Progenitor cell of endocrine pancreas (in vitro differentiated cells): ENCODE results near the gene KYAT1. TPM values are rescaled to one million over a fixed set of nuclear protein-coding genes. Genes with fewer than 3 reads are reported as not detected.

ENCODE experiments used
- DNase-seq: peaks from one replicate; pipeline ENCODE4 v3.0.0; 2021; ENCODE audit warnings: low spot score; ENCODE audit not compliant: unreplicated experiment
- H3K27ac Mint-ChIP-seq: 2 replicates; pipeline ENCODE4 v1.8.0; 2021; ENCODE audit warnings: mild to moderate bottlenecking, moderate library complexity, mixed read lengths
- H3K27me3 Mint-ChIP-seq: 2 replicates; pipeline ENCODE4 v1.8.0; 2021; ENCODE audit warnings: mixed read lengths
- H3K36me3 Mint-ChIP-seq: 2 replicates; pipeline ENCODE4 v1.8.0; 2022; ENCODE audit warnings: mixed read lengths; ENCODE audit not compliant: insufficient read depth
- H3K4me1 Mint-ChIP-seq: 2 replicates; pipeline ENCODE4 v1.8.0; 2021; ENCODE audit warnings: low read depth, mixed read lengths
- H3K4me3 Mint-ChIP-seq: 2 replicates; pipeline ENCODE4 v1.8.0; 2021; ENCODE audit warnings: low read depth, mild to moderate bottlenecking, moderate library complexity, mixed read lengths
- H3K9me3 Mint-ChIP-seq: 2 replicates; pipeline ENCODE4 v1.8.0; 2021; ENCODE audit warnings: low read depth, mixed read lengths
- CTCF ChIP-seq: fragments of 200-600 bp; sonication (generic); IDR thresholded peaks from one replicate; pipeline ENCODE4 v1.5.0; 2021; ENCODE audit warnings: antibody characterized with exemption, mild to moderate bottlenecking; ENCODE audit not compliant: unreplicated experiment
- total RNA-seq: library from RNA; stranded (reverse); gene quantifications from 2 replicates; pipeline ENCODE4 v1.2.1, GENCODE V29; 2021

KYAT1 gene
- total RNA-seq, 1 donor from 2014 or later: 11.7 TPM

- H3K9me3 Mint-ChIP-seq: no peaks in the 10 kb centered on the region
- H3K4me3 Mint-ChIP-seq: no peak overlapping the region
- H3K27me3 Mint-ChIP-seq: no peaks in the 10 kb centered on the region
- no peak for DNase-seq
- H3K4me1 Mint-ChIP-seq: peaks cover 16% of the 10 kb centered on the region
- TF ChIP-seq CTCF: no peak
- H3K27ac Mint-ChIP-seq: no peak overlapping the region
- H3K36me3 Mint-ChIP-seq: peaks cover 5% of the 10 kb centered on the region
Measured at GRCh38 chr9:128841694-128842492, 39.9 kb downstream of the KYAT1 start.

- no peaks in the 10 kb centered on the region for H3K27me3 Mint-ChIP-seq
- H3K9me3 Mint-ChIP-seq: no peaks in the 10 kb centered on the region
- H3K36me3 Mint-ChIP-seq: peaks cover 5% of the 10 kb centered on the region
- no peak overlapping the region for H3K4me3 Mint-ChIP-seq
- H3K4me1 Mint-ChIP-seq: peaks cover 14% of the 10 kb centered on the region
- no peak for TF ChIP-seq CTCF
- no peak overlapping the region for H3K27ac Mint-ChIP-seq
- DNase-seq: no peak
Measured at GRCh38 chr9:128840524-128840923, 41.2 kb downstream of the KYAT1 start.

GRCh38 chr9:128838338-128838737 lies 43.4 kb downstream of the KYAT1 start:
- H3K27ac Mint-ChIP-seq: peak overlapping the region; percentile 75
- peaks cover 6% of the 10 kb centered on the region for H3K4me1 Mint-ChIP-seq
- no peaks in the 10 kb centered on the region for H3K27me3 Mint-ChIP-seq

GRCh38 chr9:128836509-128837145 lies 45.1 kb downstream of the KYAT1 start:
- no peak for TF ChIP-seq CTCF
- Mint-ChIP-seq H3K4me3 (no peak overlapping the region), H3K27me3 (no peaks in the 10 kb centered on the region)

More at GRCh38 chr9:128838338-128838737, 43.4 kb downstream of the KYAT1 start:
- Mint-ChIP-seq H3K4me3 (no peak overlapping the region), H3K36me3 (peaks cover 8% of the 10 kb centered on the region), H3K9me3 (no peaks in the 10 kb centered on the region)
- TF ChIP-seq CTCF: no peak
- DNase-seq: no peak

GRCh38 chr9:128835246-128836210 lies 46.2 kb downstream of the KYAT1 start:
- H3K36me3 Mint-ChIP-seq: peaks cover 7% of the 10 kb centered on the region
- no peaks in the 10 kb centered on the region for H3K9me3 Mint-ChIP-seq
- H3K4me3 Mint-ChIP-seq: no peak overlapping the region
- H3K27me3 Mint-ChIP-seq: no peaks in the 10 kb centered on the region
- no peak for DNase-seq
- TF ChIP-seq CTCF: no peak
- H3K4me1 Mint-ChIP-seq: peaks cover 6% of the 10 kb centered on the region
- H3K27ac Mint-ChIP-seq: no peak overlapping the region

More at GRCh38 chr9:128836509-128837145, 45.1 kb downstream of the KYAT1 start:
- peaks cover 8% of the 10 kb centered on the region for H3K36me3 Mint-ChIP-seq
- peaks cover 6% of the 10 kb centered on the region for H3K4me1 Mint-ChIP-seq
- no peak overlapping the region for H3K27ac Mint-ChIP-seq
- H3K9me3 Mint-ChIP-seq: no peaks in the 10 kb centered on the region
- DNase-seq: no peak
